Right ventricle myocardium inferior (tissue), 1 donor: ENCODE measurements around the gene ZBTB39. TPM values are rescaled to one million over a fixed set of nuclear protein-coding genes. Genes with fewer than 3 reads are reported as not detected.
"Not testable (repeated sequence)": the region's sequence is repeated elsewhere in the genome, so short reads cannot be mapped to it uniquely, and the experiment has no call there.

Experiments used
- ATAC-seq: fragments of 200-7000 bp; cut with Tn5 transposase; one replicate; pipeline ENCODE4 v1.9.1; 2020; ENCODE audit warnings: mild to moderate bottlenecking, moderate library complexity
- DNase-seq: peaks from one replicate; pipeline ENCODE4 v3.0.0; 2021; ENCODE audit errors: missing footprints
- intact Hi-C: fragments of 100-400 bp; cut with DNase I; formaldehyde crosslinking; loops from one replicate; pipeline ENCODE4 v1.11.0; 2022
- total RNA-seq: library from RNA; stranded (reverse); fragmentation: NEBNext Ultra II Directional; extraction: Animal tissue kit (Norgen Biotek cat#: 25700); gene quantifications from one replicate; pipeline ENCODE4 v1.2.1, GENCODE V29; 2021
- donor health status: DM: no; HTN: yes; CAD: no; lungs with severe emphysema.

ZBTB39 gene
- total RNA-seq, 1 donor from 2014 or later, result 3.3 TPM

DNA sequence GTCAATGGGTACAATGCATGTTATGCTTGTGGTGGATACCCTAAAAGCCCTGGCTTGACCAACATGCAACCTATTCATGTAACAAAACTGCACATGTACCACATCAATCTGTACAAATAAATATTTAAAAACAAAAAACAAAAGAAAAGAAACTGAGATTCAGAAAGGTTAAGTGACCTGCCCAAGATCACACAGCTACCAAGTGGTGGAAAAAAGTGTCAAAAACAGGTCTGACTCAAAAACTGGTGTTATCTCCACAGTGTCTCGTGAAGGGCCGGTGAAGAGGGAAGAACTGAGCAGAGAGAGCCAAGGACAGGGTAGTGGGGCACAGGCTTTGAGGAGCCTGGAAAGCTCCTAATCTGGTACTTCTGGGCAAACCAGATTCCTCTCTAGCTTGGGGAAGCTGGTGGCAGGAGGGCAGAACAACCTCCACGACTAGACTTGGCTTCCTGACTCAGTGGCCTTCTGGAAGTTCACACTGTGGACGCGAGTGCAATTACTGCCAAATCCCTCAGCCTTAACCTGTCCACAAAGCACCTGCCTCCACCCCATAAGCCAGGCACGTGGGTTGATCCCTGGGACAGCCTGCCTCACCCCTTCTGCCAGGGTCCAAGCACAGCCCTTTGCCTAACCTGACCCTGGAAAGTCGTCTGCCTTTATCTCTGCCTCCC is 15.6 kb downstream of the ZBTB39 start:
- intact Hi-C loops, result no loop called here
- no peak for ATAC-seq
- DNase-seq, result no peak

GRCh38 chr12:56989861-56990610 is 16.3 kb downstream of the ZBTB39 start:
- DNase-seq (no peak), ATAC-seq (no peak)
- intact Hi-C loops, result loop anchor here (5.0 to 10.0 kb wide), 3 partner anchors 148 to 475 kb away; no protein-coding TSS in a partner anchor

GRCh38 chr12:56988207-56988739 is 18.1 kb downstream of the ZBTB39 start:
- DNase-seq (no peak), ATAC-seq (peak; percentile 73)
- intact Hi-C loops, result loop anchor here (5.0 to 10.0 kb wide), 3 partner anchors 146 to 473 kb away; no protein-coding TSS in a partner anchor

DNA sequence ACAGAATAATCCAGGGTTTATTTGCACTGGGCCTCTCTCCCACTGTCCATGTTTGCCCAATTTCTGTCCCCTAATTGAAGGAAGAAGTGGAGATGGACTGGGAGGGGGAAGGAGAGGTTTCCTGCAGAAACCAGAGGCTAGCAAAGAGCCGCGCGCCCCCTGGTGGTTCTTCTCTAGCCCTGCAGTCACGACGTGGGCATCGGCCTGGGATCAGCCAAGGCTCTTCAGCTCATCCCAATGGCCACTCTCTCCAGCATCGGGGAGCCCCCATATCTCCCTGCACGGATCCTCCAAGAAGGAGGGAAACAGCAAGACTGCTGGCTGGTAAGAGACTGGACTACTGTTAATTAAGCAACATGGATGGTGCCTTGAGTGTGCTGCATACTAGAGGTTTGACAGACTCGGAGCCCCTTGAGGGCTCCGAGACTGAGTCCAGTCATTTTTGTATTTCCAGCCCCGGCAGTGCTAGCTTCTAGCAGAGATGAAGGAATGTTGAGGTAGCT is 18.7 kb downstream of the ZBTB39 start:
- peak; percentile 93 for DNase-seq
- peak; percentile 82 for ATAC-seq
- intact Hi-C loops, result loop anchor here (5.0 to 10.0 kb wide), 3 partner anchors 145 to 473 kb away; no protein-coding TSS in a partner anchor

GRCh38 chr12:56987011-56987410 is 19.3 kb downstream of the ZBTB39 start:
- ATAC-seq, result no peak
- intact Hi-C loops, result loop anchor here (5.0 to 10.0 kb wide), 3 partner anchors 145 to 472 kb away; no protein-coding TSS in a partner anchor
- DNase-seq, result no peak

- intact Hi-C loops, result loop anchor here (5.0 to 10.0 kb wide), 3 partner anchors 143 to 471 kb away; no protein-coding TSS in a partner anchor
- not testable (repeated sequence) for DNase-seq, ATAC-seq
Observed at GRCh38 chr12:56985714-56986113, 20.6 kb downstream of the ZBTB39 start.

DNA sequence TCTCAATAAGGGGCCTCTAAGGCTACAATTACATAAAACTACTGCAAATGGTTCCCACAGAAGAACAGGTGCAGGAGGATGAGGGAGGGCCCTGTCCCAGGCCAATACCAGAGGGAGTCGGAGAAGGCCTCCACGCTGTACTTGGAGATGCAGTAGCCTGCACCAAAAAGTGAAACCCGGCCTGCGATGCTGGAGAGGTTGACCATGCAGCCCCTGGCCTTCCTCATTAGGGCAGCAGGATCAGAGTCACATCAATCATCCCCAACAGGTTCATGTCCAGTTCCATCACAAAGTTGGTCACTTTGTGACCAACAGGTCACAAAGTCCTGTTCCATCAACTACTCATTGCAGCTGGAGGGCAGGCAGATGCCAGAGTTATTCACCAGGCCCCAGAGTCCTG is 23.0 kb downstream of the ZBTB39 start:
- ATAC-seq (no peak), DNase-seq (no peak)
- intact Hi-C loops, result loop anchor here (10.0 kb wide), 1 partner anchor 469 kb away; no protein-coding TSS in a partner anchor

DNA sequence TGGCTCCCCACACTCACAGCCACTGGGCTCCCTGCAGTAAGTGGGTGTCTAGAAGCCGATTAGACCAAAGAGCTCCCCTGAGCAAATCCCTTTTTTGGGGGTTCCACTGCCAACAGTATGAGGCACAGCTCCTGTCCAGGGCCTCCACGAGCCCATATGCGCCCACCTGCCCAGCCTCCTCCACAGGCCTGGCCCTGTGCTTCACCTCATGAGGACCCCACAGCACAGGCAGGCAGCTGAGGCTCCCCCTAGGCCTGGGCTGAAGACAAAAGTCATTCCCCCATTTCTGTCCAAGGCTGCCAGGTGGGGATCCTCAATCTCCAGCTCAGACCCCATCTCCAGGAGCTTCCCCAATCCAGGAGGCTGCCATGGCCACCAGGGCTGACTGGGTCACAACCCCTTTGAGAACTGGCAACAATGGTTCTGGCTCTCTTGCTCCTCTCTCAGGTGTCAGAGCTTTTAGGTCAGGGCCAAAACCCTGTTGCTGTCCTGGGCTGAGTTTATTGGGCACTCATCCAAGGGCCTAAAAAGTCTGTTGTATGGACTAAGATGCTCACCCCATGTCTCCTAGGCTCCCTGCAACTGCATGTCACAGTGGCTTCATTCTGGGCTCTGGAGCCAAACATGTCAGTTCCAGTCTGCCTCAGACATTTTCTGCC is 23.6 kb downstream of the ZBTB39 start:
- intact Hi-C loops, result loop anchor here (10.0 kb wide), 1 partner anchor 468 kb away; no protein-coding TSS in a partner anchor
- ATAC-seq, DNase-seq: not testable (repeated sequence)

- intact Hi-C loops, result loop anchor here (10.0 kb wide), 1 partner anchor 466 kb away; no protein-coding TSS in a partner anchor
- ATAC-seq (no peak), DNase-seq (no peak)
Observed at GRCh38 chr12:56980941-56981530, 25.3 kb downstream of the ZBTB39 start.

GRCh38 chr12:56980268-56980667 is 26.1 kb downstream of the ZBTB39 start:
- intact Hi-C loops, result loop anchor here (10.0 kb wide), 1 partner anchor 465 kb away; no protein-coding TSS in a partner anchor
- DNase-seq (no peak), ATAC-seq (no peak)

- no peak for ATAC-seq
- DNase-seq, result no peak
- intact Hi-C loops, result loop anchor here (10.0 kb wide), 1 partner anchor 465 kb away; no protein-coding TSS in a partner anchor
Observed at GRCh38 chr12:56979628-56980027, 26.7 kb downstream of the ZBTB39 start.

- no peak for ATAC-seq
- DNase-seq, result no peak
- intact Hi-C loops, result no loop called here
Observed at GRCh38 chr12:56978397-56979138, 27.8 kb downstream of the ZBTB39 start.

GRCh38 chr12:56977361-56977760 is 29.0 kb downstream of the ZBTB39 start:
- intact Hi-C loops, ATAC-seq: not testable (repeated sequence)

GRCh38 chr12:56974224-56974623 is 32.1 kb downstream of the ZBTB39 start:
- DNase-seq, intact Hi-C loops, ATAC-seq: not testable (repeated sequence)

More at GRCh38 chr12:56977361-56977760, 29.0 kb downstream of the ZBTB39 start:
- DNase-seq, result not testable (repeated sequence)

- intact Hi-C loops, ATAC-seq, DNase-seq: not testable (repeated sequence)
Observed at GRCh38 chr12:56968910-56969309, 37.4 kb downstream of the ZBTB39 start.

- DNase-seq, ATAC-seq, intact Hi-C loops: not testable (repeated sequence)
Observed at GRCh38 chr12:56965997-56966642, 40.2 kb downstream of the ZBTB39 start.

- intact Hi-C loops, DNase-seq, ATAC-seq: not testable (repeated sequence)
Observed at GRCh38 chr12:56965124-56965523, 41.2 kb downstream of the ZBTB39 start.
